Neural progenitor cell (in vitro differentiated cells): ENCODE measurements around the gene TMCO4. TPM values are rescaled to one million over a fixed set of nuclear protein-coding genes. Genes with fewer than 3 reads are reported as not detected.

Experiments
- DNase-seq: peaks from one replicate; pipeline ENCODE4 v3.0.0-alpha.2; 2016; ENCODE audit warnings: low spot score
- H2AFZ ChIP-seq: fragments of 200-600 bp; sonication (generic); replicated peaks from 2 replicates; pipeline ENCODE4 v1.6.1; 2016; ENCODE audit warnings: antibody characterized with exemption
- H3F3A ChIP-seq: fragments of 200-600 bp; sonication (generic); 2 replicates; pipeline ENCODE4 v1.6.1; 2016; ENCODE audit warnings: antibody characterized with exemption, low read depth
- H3K27ac ChIP-seq: fragments of 200-600 bp; sonication (generic); 2 replicates; pipeline ENCODE4 v1.5.1; 2016; ENCODE audit warnings: mild to moderate bottlenecking
- H3K27me3 ChIP-seq: fragments of 200-600 bp; sonication (generic); 2 replicates; pipeline ENCODE4 v1.6.1; 2016; ENCODE audit warnings: mild to moderate bottlenecking, moderate library complexity
- H3K36me3 ChIP-seq: fragments of 200-600 bp; sonication (generic); 2 replicates; pipeline ENCODE4 v1.5.1; 2016
- H3K4me1 ChIP-seq: fragments of 200-600 bp; sonication (generic); 2 replicates; pipeline ENCODE4 v1.6.1; 2016; ENCODE audit warnings: mixed run types
- H3K4me2 ChIP-seq: fragments of 200-600 bp; sonication (generic); 2 replicates; pipeline ENCODE4 v1.6.1; 2016
- H3K4me3 ChIP-seq: fragments of 200-600 bp; sonication (generic); 2 replicates; pipeline ENCODE4 v1.5.1; 2016
- H3K79me2 ChIP-seq: fragments of 200-600 bp; sonication (generic); 2 replicates; pipeline ENCODE4 v1.6.1; 2016; ENCODE audit warnings: low read depth
- H3K9ac ChIP-seq: fragments of 200-600 bp; sonication (generic); 2 replicates; pipeline ENCODE4 v1.6.1; 2016
- H3K9me3 ChIP-seq: fragments of 200-600 bp; sonication (generic); 2 replicates; pipeline ENCODE4 v1.5.1; 2016; ENCODE audit warnings: low read depth
- H4K20me1 ChIP-seq: fragments of 200-600 bp; sonication (generic); 2 replicates; pipeline ENCODE4 v1.6.1; 2016; ENCODE audit warnings: low read depth
- H3K27ac Mint-ChIP-seq: 3 replicates; pipeline ENCODE4 v1.8.0; 2021; ENCODE audit warnings: mixed read lengths
- H3K27me3 Mint-ChIP-seq: 2 replicates; pipeline ENCODE4 v1.8.0; 2022; ENCODE audit warnings: low read depth, mild to moderate bottlenecking, inconsistent platforms, moderate library complexity, mixed read lengths; ENCODE audit not compliant: insufficient read depth
- H3K36me3 Mint-ChIP-seq: 3 replicates; pipeline ENCODE4 v1.8.0; 2021; ENCODE audit warnings: mixed read lengths
- H3K4me1 Mint-ChIP-seq: 3 replicates; pipeline ENCODE4 v1.8.0; 2021; ENCODE audit warnings: mixed read lengths
- H3K4me3 Mint-ChIP-seq: 3 replicates; pipeline ENCODE4 v1.8.0; 2021; ENCODE audit warnings: mild to moderate bottlenecking, moderate library complexity, mixed read lengths
- H3K9me3 Mint-ChIP-seq: 3 replicates; pipeline ENCODE4 v1.8.0; 2020; ENCODE audit warnings: mixed read lengths
- CTCF ChIP-seq: fragments of 200-600 bp; sonication (generic); IDR thresholded peaks from 2 replicates; pipeline ENCODE4 v1.5.1; 2017; ENCODE audit warnings: antibody characterized with exemption, mild to moderate bottlenecking
- EZH2 ChIP-seq: fragments of 200-600 bp; sonication (generic); IDR thresholded peaks from 2 replicates; pipeline ENCODE4 v1.6.1; 2017; ENCODE audit warnings: antibody characterized with exemption, mild to moderate bottlenecking, moderate library complexity
- EZH2phosphoT487 ChIP-seq: fragments of 200-600 bp; sonication (generic); IDR thresholded peaks from 2 replicates; pipeline ENCODE4 v1.6.1; 2017; ENCODE audit warnings: antibody characterized with exemption
- total RNA-seq: library from RNA; depleted of rRNA; stranded (reverse); fragments of >200 nt; gene quantifications from 2 replicates; pipeline ENCODE4 v1.2.3, GENCODE V29; 2015; ENCODE audit warnings: low replicate concordance

TMCO4 gene
- total RNA-seq, 1 donor from 2014 or later: 0.30 TPM

- no peak overlapping the region for H3K9ac ChIP-seq
- no peaks in the 10 kb centered on the region for H3F3A ChIP-seq
- H4K20me1 ChIP-seq: no peaks in the 10 kb centered on the region
- H2AFZ ChIP-seq: no peak overlapping the region
- no peak overlapping the region for H3K27ac ChIP-seq
- Mint-ChIP-seq H3K36me3 (no peaks in the 10 kb centered on the region), H3K4me3 (no peak overlapping the region), H3K9me3 (no peaks in the 10 kb centered on the region), H3K27me3 (peaks cover 21% of the 10 kb centered on the region), H3K4me1 (peaks cover 4% of the 10 kb centered on the region), H3K27ac (no peak overlapping the region)
- H3K27me3 ChIP-seq: no peaks in the 10 kb centered on the region
- H3K9me3 ChIP-seq: no peaks in the 10 kb centered on the region
- H3K79me2 ChIP-seq: no peaks in the 10 kb centered on the region
- TF ChIP-seq EZH2phosphoT487: no peak
- no peak for TF ChIP-seq CTCF
- TF ChIP-seq EZH2: no peak
- H3K36me3 ChIP-seq: no peaks in the 10 kb centered on the region
- no peak for DNase-seq
- no peak overlapping the region for H3K4me2 ChIP-seq
- no peaks in the 10 kb centered on the region for H3K4me1 ChIP-seq
- H3K4me3 ChIP-seq: no peak overlapping the region
Observed at GRCh38 chr1:19749685-19750084, 50.0 kb downstream of the TMCO4 start.

DNA sequence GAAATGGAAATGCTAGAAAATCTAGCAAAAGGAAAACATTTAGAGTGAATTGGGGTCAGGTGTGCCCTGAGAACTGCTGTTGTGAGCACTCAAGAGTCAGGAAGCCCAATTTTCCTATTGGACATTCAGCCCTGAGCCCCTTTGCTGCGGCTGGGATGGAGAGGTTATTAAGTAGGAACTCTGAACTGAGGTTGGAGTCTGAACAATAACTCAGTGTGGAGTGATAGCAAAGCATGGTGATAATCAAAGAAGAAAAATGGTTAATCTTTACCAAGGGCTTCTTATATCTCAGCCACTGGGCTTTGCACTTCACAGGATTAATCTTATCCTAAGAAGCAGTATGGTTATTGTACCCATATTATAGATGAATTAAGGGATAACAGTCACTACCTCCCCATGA lies 52.0 kb downstream of the TMCO4 start:
- DNase-seq: no peak
- Histone ChIP-seq H3F3A (no peaks in the 10 kb centered on the region), H3K9ac (no peak overlapping the region), H3K27ac (no peak overlapping the region), H2AFZ (no peak overlapping the region), H3K79me2 (no peaks in the 10 kb centered on the region), H3K9me3 (no peaks in the 10 kb centered on the region), H4K20me1 (no peaks in the 10 kb centered on the region), H3K4me3 (no peak overlapping the region), H3K4me2 (no peak overlapping the region), H3K36me3 (no peaks in the 10 kb centered on the region), H3K4me1 (no peaks in the 10 kb centered on the region), H3K27me3 (no peaks in the 10 kb centered on the region)
- H3K36me3 Mint-ChIP-seq: no peaks in the 10 kb centered on the region
- H3K27me3 Mint-ChIP-seq: peaks cover 31% of the 10 kb centered on the region
- TF ChIP-seq EZH2 (no peak), CTCF (no peak), EZH2phosphoT487 (no peak)
- no peaks in the 10 kb centered on the region for H3K9me3 Mint-ChIP-seq
- peaks cover 4% of the 10 kb centered on the region for H3K4me1 Mint-ChIP-seq
- H3K27ac Mint-ChIP-seq: no peak overlapping the region
- no peak overlapping the region for H3K4me3 Mint-ChIP-seq

- Histone ChIP-seq H3K4me1 (no peaks in the 10 kb centered on the region), H3K79me2 (no peaks in the 10 kb centered on the region), H3F3A (no peaks in the 10 kb centered on the region), H3K36me3 (no peaks in the 10 kb centered on the region), H3K4me2 (no peak overlapping the region), H2AFZ (no peak overlapping the region), H3K27me3 (no peaks in the 10 kb centered on the region), H3K9me3 (no peaks in the 10 kb centered on the region), H3K27ac (no peak overlapping the region), H3K4me3 (no peak overlapping the region), H3K9ac (no peak overlapping the region), H4K20me1 (no peaks in the 10 kb centered on the region)
- Mint-ChIP-seq H3K27me3 (peaks cover 36% of the 10 kb centered on the region), H3K27ac (no peak overlapping the region), H3K4me3 (no peak overlapping the region), H3K4me1 (no peaks in the 10 kb centered on the region), H3K9me3 (no peaks in the 10 kb centered on the region), H3K36me3 (no peaks in the 10 kb centered on the region)
- TF ChIP-seq EZH2: no peak
- DNase-seq: no peak
Observed at GRCh38 chr1:19744886-19745285, 54.8 kb downstream of the TMCO4 start.

GRCh38 chr1:19744335-19744743 lies 55.4 kb downstream of the TMCO4 start:
- H3K4me1 ChIP-seq: no peaks in the 10 kb centered on the region
- no peak for DNase-seq
- H4K20me1 ChIP-seq: no peaks in the 10 kb centered on the region
- H3K4me3 ChIP-seq: no peak overlapping the region
- no peak overlapping the region for H3K4me3 Mint-ChIP-seq
- no peak overlapping the region for H3K9ac ChIP-seq
- no peak overlapping the region for H2AFZ ChIP-seq
- H3K27me3 ChIP-seq: no peaks in the 10 kb centered on the region
- no peak for TF ChIP-seq CTCF
- TF ChIP-seq EZH2phosphoT487: no peak
- no peak for TF ChIP-seq EZH2
- peaks cover 40% of the 10 kb centered on the region for H3K27me3 Mint-ChIP-seq
- no peak overlapping the region for H3K4me2 ChIP-seq
- no peaks in the 10 kb centered on the region for H3F3A ChIP-seq
- no peaks in the 10 kb centered on the region for H3K9me3 ChIP-seq
- no peak overlapping the region for H3K27ac Mint-ChIP-seq
- H3K9me3 Mint-ChIP-seq: no peaks in the 10 kb centered on the region
- H3K4me1 Mint-ChIP-seq: no peaks in the 10 kb centered on the region
- H3K36me3 ChIP-seq: no peaks in the 10 kb centered on the region
- H3K36me3 Mint-ChIP-seq: no peaks in the 10 kb centered on the region
- H3K27ac ChIP-seq: no peak overlapping the region
- no peaks in the 10 kb centered on the region for H3K79me2 ChIP-seq
